OCI-LY1 (cell line): ENCODE data around the gene LAIR2.

ENCODE experiments used
- H2AFZ ChIP-seq: fragments of 200-600 bp; sonication (generic), shearing (Covaris generic); 2 replicates; pipeline ENCODE4 v1.6.0; 2014; ENCODE audit warnings: antibody characterized with exemption, mild to moderate bottlenecking, low read length
- H3F3A ChIP-seq: fragments of 200-600 bp; sonication (generic), shearing (Covaris generic); 2 replicates; pipeline ENCODE4 v1.6.0; 2014; ENCODE audit warnings: mild to moderate bottlenecking, antibody characterized with exemption, low read length, moderate library complexity; ENCODE audit not compliant: insufficient read depth
- H3K27ac ChIP-seq: fragments of 200-600 bp; sonication (generic); 2 replicates; pipeline ENCODE4 v1.5.1; 2014; ENCODE audit warnings: low read length, mixed run types, mild to moderate bottlenecking, low read depth; ENCODE audit not compliant: poor library complexity, severe bottlenecking
- H3K27me3 ChIP-seq: fragments of 200-600 bp; sonication (generic); 2 replicates; pipeline ENCODE4 v1.6.0; 2014; ENCODE audit warnings: antibody characterized with exemption, mild to moderate bottlenecking, low read length, moderate library complexity; ENCODE audit not compliant: insufficient read depth
- H3K36me3 ChIP-seq: fragments of 200-600 bp; sonication (generic); 2 replicates; pipeline ENCODE4 v1.6.1; 2014; ENCODE audit warnings: mild to moderate bottlenecking, antibody characterized with exemption, low read length, moderate library complexity, mixed read lengths; ENCODE audit not compliant: insufficient read depth
- H3K4me1 ChIP-seq: fragments of 200-600 bp; sonication (generic); 2 replicates; pipeline ENCODE4 v1.5.1; 2014; ENCODE audit warnings: mild to moderate bottlenecking, low read length, moderate library complexity; ENCODE audit not compliant: insufficient read depth, severe bottlenecking
- H3K4me2 ChIP-seq: fragments of 200-600 bp; sonication (generic), shearing (Covaris generic); 2 replicates; pipeline ENCODE4 v1.6.1; 2014; ENCODE audit warnings: low read length
- H3K4me3 ChIP-seq: fragments of 200-600 bp; sonication (generic); 2 replicates; pipeline ENCODE4 v1.5.1; 2014; ENCODE audit warnings: low read length, low read depth, mild to moderate bottlenecking, mixed read lengths; ENCODE audit not compliant: poor library complexity, severe bottlenecking
- H3K79me2 ChIP-seq: fragments of 200-600 bp; shearing (Covaris generic); 2 replicates; pipeline ENCODE4 v1.6.1; 2016; ENCODE audit warnings: mixed run types, low read length, mixed read lengths; ENCODE audit not compliant: insufficient read depth
- H3K9ac ChIP-seq: fragments of 200-600 bp; sonication (generic), shearing (Covaris generic); 2 replicates; pipeline ENCODE4 v1.6.1; 2014; ENCODE audit warnings: mild to moderate bottlenecking, low read length, mixed read lengths
- H3K9me2 ChIP-seq: fragments of 200-600 bp; sonication (generic), shearing (Covaris generic); 2 replicates; pipeline ENCODE4 v1.6.1; 2014; ENCODE audit warnings: low read depth, mild to moderate bottlenecking, low read length, mixed read lengths
- H3K9me3 ChIP-seq: fragments of 200-600 bp; shearing (Covaris generic); 2 replicates; pipeline ENCODE4 v1.6.1; 2014; ENCODE audit warnings: low read length, mixed read lengths
- H4K20me1 ChIP-seq: fragments of 200-600 bp; sonication (generic), shearing (Covaris generic); 2 replicates; pipeline ENCODE4 v1.6.0; 2016; ENCODE audit warnings: mild to moderate bottlenecking, low read length; ENCODE audit not compliant: insufficient read depth
- CTCF ChIP-seq: fragments of 200-600 bp; sonication (generic), shearing (Covaris generic); IDR thresholded peaks from 2 replicates; pipeline ENCODE4 v1.5.1; 2017; ENCODE audit warnings: mild to moderate bottlenecking, antibody characterized with exemption, low read length, moderate library complexity, mixed read lengths
- EZH2 ChIP-seq: fragments of 200-600 bp; sonication (generic), shearing (Covaris generic); IDR thresholded peaks from 2 replicates; pipeline ENCODE4 v1.8.0; 2017; ENCODE audit warnings: borderline replicate concordance, mixed run types, mild to moderate bottlenecking, antibody characterized with exemption, low read length, moderate library complexity, mixed read lengths

Gene LAIR2

GRCh38 chr19:54515156-54515555 lies 12.5 kb downstream of the LAIR2 start:
- no peaks in the 10 kb centered on the region for H3K27me3 ChIP-seq
- H3K79me2 ChIP-seq = no peaks in the 10 kb centered on the region
- no peaks in the 10 kb centered on the region for H3F3A ChIP-seq
- H2AFZ ChIP-seq = no peak overlapping the region
- no peaks in the 10 kb centered on the region for H3K9me3 ChIP-seq
- H3K9me2 ChIP-seq = no peaks in the 10 kb centered on the region
- no peak overlapping the region for H3K4me2 ChIP-seq
- H3K4me3 ChIP-seq = no peak overlapping the region
- H3K36me3 ChIP-seq = no peaks in the 10 kb centered on the region
- TF ChIP-seq EZH2 = no peak
- TF ChIP-seq CTCF = no peak
- H3K9ac ChIP-seq = no peak overlapping the region
- H4K20me1 ChIP-seq = no peaks in the 10 kb centered on the region
- no peak overlapping the region for H3K27ac ChIP-seq
- H3K4me1 ChIP-seq = no peaks in the 10 kb centered on the region

DNA sequence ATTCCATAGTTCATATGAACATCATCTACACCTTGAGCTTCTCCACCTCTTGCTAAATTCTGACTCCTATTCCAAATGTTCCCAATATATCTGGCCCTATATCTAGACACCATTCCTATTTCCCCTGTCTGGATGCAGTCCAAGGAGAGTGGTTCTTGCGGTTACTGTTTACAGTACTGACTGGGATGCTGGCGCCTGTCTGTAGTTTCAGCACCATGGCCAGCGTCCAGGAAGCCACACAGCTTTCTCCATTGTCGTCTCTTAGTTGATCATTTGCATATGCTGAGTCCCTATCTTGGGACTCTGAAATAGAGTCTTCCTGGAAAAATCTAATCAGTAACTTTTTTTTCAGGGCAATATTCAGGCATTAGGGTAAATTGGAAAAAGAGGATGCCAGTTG lies 14.9 kb downstream of the LAIR2 start:
- H3K9me2 ChIP-seq = no peaks in the 10 kb centered on the region

GRCh38 chr19:54518844-54519243 lies 16.2 kb downstream of the LAIR2 start:
- no peak overlapping the region for H3K4me2 ChIP-seq
- TF ChIP-seq EZH2 = no peak
- TF ChIP-seq CTCF = no peak

More for the DNA sequence above, 14.9 kb downstream of the LAIR2 start:
- Histone ChIP-seq H3K9me3 (no peaks in the 10 kb centered on the region), H3K4me1 (no peaks in the 10 kb centered on the region), H3K36me3 (no peaks in the 10 kb centered on the region), H2AFZ (no peak overlapping the region), H4K20me1 (no peaks in the 10 kb centered on the region), H3F3A (no peaks in the 10 kb centered on the region), H3K4me3 (no peak overlapping the region), H3K27ac (no peak overlapping the region), H3K9ac (no peak overlapping the region), H3K79me2 (no peaks in the 10 kb centered on the region), H3K4me2 (no peak overlapping the region), H3K27me3 (no peaks in the 10 kb centered on the region)
- TF ChIP-seq CTCF (no peak), EZH2 (no peak)

More at GRCh38 chr19:54518844-54519243, 16.2 kb downstream of the LAIR2 start:
- Histone ChIP-seq H3K36me3 (no peaks in the 10 kb centered on the region), H3K4me3 (no peak overlapping the region), H3K27me3 (no peaks in the 10 kb centered on the region), H2AFZ (no peak overlapping the region), H3F3A (no peaks in the 10 kb centered on the region), H3K79me2 (no peaks in the 10 kb centered on the region), H4K20me1 (no peaks in the 10 kb centered on the region), H3K4me1 (no peaks in the 10 kb centered on the region), H3K9ac (no peak overlapping the region), H3K27ac (no peak overlapping the region), H3K9me3 (no peaks in the 10 kb centered on the region), H3K9me2 (no peaks in the 10 kb centered on the region)
